GM13977 (cell line): ENCODE results near the gene FBN1.

Experiments
- DNase-seq: peaks from one replicate; pipeline ENCODE4 v3.0.0; 2012; ENCODE audit warnings: low spot score
- in situ Hi-C: fragments of 300-500 bp; cut with MboI; formaldehyde crosslinking; loops from one replicate; pipeline ENCODE4 v1.12.0; 2022; ENCODE audit warnings: low sequenced_read_pairs, low pct_unique_long_range_greater_than_20kb, mixed read lengths, inconsistent platforms; ENCODE audit not compliant: unreplicated experiment
- TF ChIP-seq, protein P1 (sequence below): IDR thresholded peaks from 2 replicates; pipeline ENCODE4 v1.5.1; 2012; ENCODE audit warnings: mild to moderate bottlenecking, control low read depth; ENCODE audit not compliant: insufficient read depth; ENCODE audit errors: extremely low read depth, missing control alignments

The FBN1 gene

GRCh38 chr15:48572823-48573222 lies 72.7 kb downstream of the FBN1 start:
- DNase-seq: no peak
- TF ChIP-seq, protein P1, sequence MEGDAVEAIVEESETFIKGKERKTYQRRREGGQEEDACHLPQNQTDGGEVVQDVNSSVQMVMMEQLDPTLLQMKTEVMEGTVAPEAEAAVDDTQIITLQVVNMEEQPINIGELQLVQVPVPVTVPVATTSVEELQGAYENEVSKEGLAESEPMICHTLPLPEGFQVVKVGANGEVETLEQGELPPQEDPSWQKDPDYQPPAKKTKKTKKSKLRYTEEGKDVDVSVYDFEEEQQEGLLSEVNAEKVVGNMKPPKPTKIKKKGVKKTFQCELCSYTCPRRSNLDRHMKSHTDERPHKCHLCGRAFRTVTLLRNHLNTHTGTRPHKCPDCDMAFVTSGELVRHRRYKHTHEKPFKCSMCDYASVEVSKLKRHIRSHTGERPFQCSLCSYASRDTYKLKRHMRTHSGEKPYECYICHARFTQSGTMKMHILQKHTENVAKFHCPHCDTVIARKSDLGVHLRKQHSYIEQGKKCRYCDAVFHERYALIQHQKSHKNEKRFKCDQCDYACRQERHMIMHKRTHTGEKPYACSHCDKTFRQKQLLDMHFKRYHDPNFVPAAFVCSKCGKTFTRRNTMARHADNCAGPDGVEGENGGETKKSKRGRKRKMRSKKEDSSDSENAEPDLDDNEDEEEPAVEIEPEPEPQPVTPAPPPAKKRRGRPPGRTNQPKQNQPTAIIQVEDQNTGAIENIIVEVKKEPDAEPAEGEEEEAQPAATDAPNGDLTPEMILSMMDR: no peak
- in situ Hi-C loops: no loop called here

- no peak for DNase-seq
- TF ChIP-seq, protein P1: no peak
- in situ Hi-C loops: no loop called here
These were observed 74.0 kb downstream of the FBN1 start for GRCh38 chr15:48571510-48571909.

- DNase-seq: no peak
- TF ChIP-seq, protein P1: no peak
- in situ Hi-C loops: no loop called here
These were observed 74.7 kb downstream of the FBN1 start for GRCh38 chr15:48570822-48571221.

DNA sequence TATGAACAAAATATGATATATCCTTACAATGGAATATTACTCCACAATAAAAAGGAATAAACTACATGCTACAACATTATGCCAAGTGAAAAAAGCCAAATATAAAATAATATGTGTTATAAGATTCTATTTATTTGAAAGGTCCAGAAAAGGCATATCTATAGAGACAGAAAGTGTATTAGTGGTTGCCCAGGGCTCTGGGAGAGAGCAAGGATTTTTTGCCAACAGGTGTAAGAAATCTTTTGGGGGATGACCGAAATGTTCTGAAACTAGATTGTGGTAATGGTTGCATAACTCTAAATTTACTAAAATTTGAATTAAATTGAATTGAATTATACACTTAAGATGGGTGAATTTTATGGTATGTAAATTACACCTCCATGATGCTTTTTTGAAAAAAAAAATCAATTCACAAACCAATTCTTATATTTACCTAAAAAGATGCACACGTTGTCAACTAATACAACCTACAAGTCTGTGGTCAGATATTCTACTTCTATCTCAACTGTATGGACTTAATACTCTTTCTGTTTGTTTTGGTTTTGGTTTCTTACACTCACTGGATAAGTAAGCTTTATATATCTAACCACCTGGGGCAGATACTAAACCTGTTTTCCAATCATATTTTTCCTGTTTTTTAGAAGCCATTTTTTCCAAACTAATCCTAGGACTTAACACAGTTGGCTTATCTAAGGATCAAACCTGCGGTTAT lies 75.8 kb downstream of the FBN1 start:
- TF ChIP-seq, protein P1: no peak
- DNase-seq: no peak
- in situ Hi-C loops: no loop called here

DNA sequence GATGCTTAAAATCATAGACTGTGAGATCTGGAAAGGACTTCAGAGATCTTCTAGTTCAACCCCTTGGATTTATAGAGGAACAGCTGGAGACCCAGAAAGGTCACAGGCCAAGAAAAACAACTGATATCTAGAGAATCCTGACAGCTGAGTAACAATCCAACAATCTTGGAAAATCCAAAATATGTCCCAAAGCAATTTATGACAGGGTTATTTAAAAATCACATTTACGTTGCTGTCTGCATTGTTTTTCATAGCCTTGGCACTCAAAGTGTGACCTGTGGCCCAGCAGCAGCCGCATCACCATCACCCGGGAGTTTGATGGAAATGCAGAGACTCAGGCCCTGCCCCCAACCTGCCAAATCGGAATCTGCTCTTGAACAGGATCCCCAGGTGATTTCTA lies 78.8 kb downstream of the FBN1 start:
- TF ChIP-seq, protein P1: no peak
- in situ Hi-C loops: no loop called here
- no peak for DNase-seq

DNA sequence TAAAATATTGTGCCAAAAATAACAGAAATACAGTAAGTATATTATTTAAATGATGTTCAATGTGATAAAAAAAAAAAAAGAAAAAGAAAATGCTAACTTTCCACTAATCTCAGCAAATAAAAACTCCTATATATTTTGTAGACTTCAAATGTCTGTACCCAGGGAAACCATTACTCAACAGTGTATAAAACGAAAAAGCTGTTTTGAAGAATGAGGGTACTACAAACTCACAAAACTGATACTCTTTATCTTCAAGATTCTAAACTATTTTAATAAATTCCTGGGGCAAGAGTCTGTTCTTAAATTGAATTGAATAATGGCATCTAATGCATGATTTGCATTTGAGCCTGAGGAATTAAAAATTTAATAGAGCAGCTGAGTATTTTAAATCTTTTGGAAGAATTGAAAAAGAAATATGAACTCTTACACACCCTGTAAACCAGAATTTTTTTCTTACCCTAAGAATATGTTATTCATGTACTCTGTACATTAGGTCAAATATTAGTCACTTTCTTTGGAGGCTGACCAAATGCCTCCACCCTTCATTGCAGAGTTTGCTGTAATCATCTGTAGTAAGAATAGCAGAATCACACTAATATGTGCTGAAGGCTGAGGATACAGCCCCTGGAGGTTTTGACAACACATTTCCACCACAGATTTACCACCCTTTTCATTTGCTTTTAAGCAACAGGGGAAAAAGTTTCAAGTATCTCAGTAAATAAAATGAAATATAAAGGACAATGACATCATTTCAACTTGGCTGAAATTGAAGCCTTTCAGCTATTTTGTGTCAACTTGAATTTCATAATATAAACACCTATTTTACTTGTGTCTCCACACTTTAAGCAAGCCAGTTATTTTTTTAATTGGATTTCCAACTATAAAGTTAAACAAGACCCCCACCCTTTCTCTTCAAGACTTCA lies 79.7 kb downstream of the FBN1 start:
- TF ChIP-seq, protein P1: no peak
- DNase-seq: no peak
- in situ Hi-C loops: no loop called here
